ENCODE measurements around the gene DOK7.

Gene DOK7, protein sequence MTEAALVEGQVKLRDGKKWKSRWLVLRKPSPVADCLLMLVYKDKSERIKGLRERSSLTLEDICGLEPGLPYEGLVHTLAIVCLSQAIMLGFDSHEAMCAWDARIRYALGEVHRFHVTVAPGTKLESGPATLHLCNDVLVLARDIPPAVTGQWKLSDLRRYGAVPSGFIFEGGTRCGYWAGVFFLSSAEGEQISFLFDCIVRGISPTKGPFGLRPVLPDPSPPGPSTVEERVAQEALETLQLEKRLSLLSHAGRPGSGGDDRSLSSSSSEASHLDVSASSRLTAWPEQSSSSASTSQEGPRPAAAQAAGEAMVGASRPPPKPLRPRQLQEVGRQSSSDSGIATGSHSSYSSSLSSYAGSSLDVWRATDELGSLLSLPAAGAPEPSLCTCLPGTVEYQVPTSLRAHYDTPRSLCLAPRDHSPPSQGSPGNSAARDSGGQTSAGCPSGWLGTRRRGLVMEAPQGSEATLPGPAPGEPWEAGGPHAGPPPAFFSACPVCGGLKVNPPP

DNA sequence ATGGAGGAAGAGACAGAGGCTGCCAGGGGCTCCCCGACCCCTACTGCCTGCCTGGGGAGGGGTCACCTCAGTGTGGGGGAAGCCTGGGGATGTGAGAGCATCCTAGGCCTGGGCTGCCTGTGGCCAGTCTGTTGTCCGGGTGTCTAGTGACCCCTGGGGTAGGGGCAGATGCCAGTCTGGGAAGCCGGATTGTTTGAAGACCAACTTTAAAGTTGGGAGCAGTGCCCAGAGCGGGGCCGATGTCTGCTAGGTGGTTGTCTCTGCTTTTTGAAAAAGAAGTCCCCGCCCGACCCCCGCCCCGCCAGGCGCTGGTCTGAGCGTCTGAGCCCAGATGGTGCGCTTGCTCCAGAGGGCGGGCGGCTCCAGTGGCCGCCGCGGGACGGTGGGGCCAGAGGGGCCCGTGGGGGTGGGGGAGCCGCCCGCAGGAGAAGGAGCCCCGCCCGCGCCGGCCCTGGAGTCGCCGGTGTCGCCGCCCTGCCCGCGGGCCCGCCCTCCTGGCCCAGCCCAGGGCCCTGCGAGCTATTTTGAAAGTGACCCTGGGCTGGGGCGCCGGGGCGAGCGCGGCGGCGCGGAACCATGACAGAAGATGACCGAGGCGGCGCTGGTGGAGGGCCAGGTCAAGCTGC lies at the start of gene DOK7:
DOK7 (plus strand) TSS at position 517 of the 626 bp plus-strand sequence; CDS start at position 587, 70 bp downstream.
- H3K4me3 ChIP-seq (ENCODE audit: low read length), result no peak within 1 kb of the TSS
- no peaks in the 10 kb centered on the region for H4K20me1 ChIP-seq (ENCODE audit: insufficient read depth, low read length)
- H3K27ac ChIP-seq (ENCODE audit: low read length), result no peak within 1 kb of the TSS
- TF ChIP-seq CTCF (IDR thresholded peaks at IDR 0.05; ENCODE audit: low read length), result no peak
- TF ChIP-seq EZH2phosphoT487 (IDR thresholded peaks at IDR 0.05; ENCODE audit: low read length), result no peak
- H3K9me3 ChIP-seq (replicated peaks; ENCODE audit: insufficient read depth, low read length), result no peaks in the 10 kb centered on the region
- H3K4me1 ChIP-seq (ENCODE audit: low read length), result no peaks in the 10 kb centered on the region
- no peaks in the 10 kb centered on the region for H3F3A ChIP-seq (ENCODE audit: insufficient read depth, low read length)
- H3K79me2 ChIP-seq (ENCODE audit: low read length), result no peaks in the 10 kb centered on the region
- peaks cover 81% of the 10 kb centered on the region for H3K27me3 ChIP-seq (replicated peaks; ENCODE audit: insufficient read depth, low read length)
- H2AFZ ChIP-seq (ENCODE audit: low read length), result no peak within 1 kb of the TSS
- no peak within 1 kb of the TSS for H3K4me2 ChIP-seq (ENCODE audit: low read depth, low read length)
- H3K9ac ChIP-seq (ENCODE audit: low read length), result no peak within 1 kb of the TSS
- H3K9me2 ChIP-seq (replicated peaks; ENCODE audit: insufficient read depth, low read length), result no peaks in the 10 kb centered on the region
- DNase-seq, result no peak
- H3K36me3 ChIP-seq (replicated peaks; ENCODE audit: insufficient read depth, low read length), result no peaks in the 10 kb centered on the region

GRCh38 chr4:3413675-3414420 lies 49.3 kb upstream of the DOK7 start:
- no peak overlapping the region for H3K4me2 ChIP-seq (ENCODE audit: low read depth, low read length)
- no peaks in the 10 kb centered on the region for H3F3A ChIP-seq (ENCODE audit: insufficient read depth, low read length)
- no peak overlapping the region for H2AFZ ChIP-seq (ENCODE audit: low read length)
- H3K9me3 ChIP-seq (replicated peaks; ENCODE audit: insufficient read depth, low read length), result no peaks in the 10 kb centered on the region
- H3K36me3 ChIP-seq (replicated peaks; ENCODE audit: insufficient read depth, low read length), result no peaks in the 10 kb centered on the region
- TF ChIP-seq CTCF (IDR thresholded peaks at IDR 0.05; ENCODE audit: low read length) (no peak), EZH2 (optimal IDR thresholded peaks at IDR 0.05; ENCODE audit: low read depth, low read length) (no peak), EZH2phosphoT487 (IDR thresholded peaks at IDR 0.05; ENCODE audit: low read length) (no peak)
- no peak overlapping the region for H3K4me3 ChIP-seq (ENCODE audit: low read length)
- DNase-seq, result no peak
- H3K9me2 ChIP-seq (replicated peaks; ENCODE audit: insufficient read depth, low read length), result no peaks in the 10 kb centered on the region
- no peak overlapping the region for H3K9ac ChIP-seq (ENCODE audit: low read length)
- no peaks in the 10 kb centered on the region for H4K20me1 ChIP-seq (ENCODE audit: insufficient read depth, low read length)
- H3K4me1 ChIP-seq (ENCODE audit: low read length), result no peaks in the 10 kb centered on the region
- no peaks in the 10 kb centered on the region for H3K79me2 ChIP-seq (ENCODE audit: low read length)
- H3K27me3 ChIP-seq (replicated peaks; ENCODE audit: insufficient read depth, low read length), result no peaks in the 10 kb centered on the region
- H3K27ac ChIP-seq (ENCODE audit: low read length), result no peak overlapping the region

DNA sequence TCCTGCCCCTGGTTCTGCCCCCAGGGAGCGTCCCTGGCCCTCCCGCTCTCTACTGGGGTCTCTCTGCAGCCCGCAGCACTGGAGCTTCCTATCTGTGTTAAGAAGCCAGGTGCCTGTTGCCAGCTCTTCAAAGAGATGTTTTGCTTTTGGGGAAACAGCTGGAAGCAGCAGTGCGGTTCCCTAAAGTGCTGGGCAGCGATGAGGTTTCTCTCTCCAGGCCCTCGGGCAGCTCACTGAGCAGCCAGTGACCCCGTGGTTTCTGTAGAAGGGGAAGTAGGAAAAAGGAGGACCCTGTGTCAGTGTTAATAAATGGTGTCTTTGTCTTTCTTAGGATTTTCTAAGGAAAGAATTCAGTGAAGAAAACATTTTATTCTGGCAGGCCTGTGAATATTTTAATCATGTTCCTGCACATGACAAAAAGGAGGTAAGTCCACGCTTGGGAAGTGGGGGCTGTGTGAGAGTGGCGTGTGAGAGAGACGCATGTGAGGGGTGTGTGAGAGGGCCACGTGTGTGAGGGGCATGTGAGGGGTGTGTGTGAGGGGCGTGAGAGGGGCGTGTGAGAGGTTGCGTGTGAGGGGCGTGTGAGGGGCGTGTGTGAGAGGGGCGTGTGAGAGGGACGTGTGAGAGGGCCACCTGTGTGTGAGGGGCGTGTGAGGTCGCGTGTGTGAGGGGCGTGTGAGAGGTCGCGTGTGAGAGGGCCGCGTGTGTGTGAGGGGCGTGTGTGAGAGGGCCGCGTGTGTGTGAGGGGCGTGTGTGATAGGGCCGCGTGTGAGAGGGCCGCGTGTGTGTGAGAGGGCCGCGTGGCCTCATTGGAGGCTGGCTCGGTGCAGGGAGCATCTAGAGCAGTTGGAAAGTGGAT lies 48.5 kb upstream of the DOK7 start:
- Histone ChIP-seq H2AFZ (ENCODE audit: low read length) (no peak overlapping the region), H3K4me3 (ENCODE audit: low read length) (no peak overlapping the region), H3K4me1 (ENCODE audit: low read length) (no peaks in the 10 kb centered on the region), H3K4me2 (ENCODE audit: low read depth, low read length) (no peak overlapping the region), H3F3A (ENCODE audit: insufficient read depth, low read length) (no peaks in the 10 kb centered on the region), H3K9me2 (replicated peaks; ENCODE audit: insufficient read depth, low read length) (no peaks in the 10 kb centered on the region), H3K36me3 (replicated peaks; ENCODE audit: insufficient read depth, low read length) (no peaks in the 10 kb centered on the region), H4K20me1 (ENCODE audit: insufficient read depth, low read length) (no peaks in the 10 kb centered on the region), H3K27ac (ENCODE audit: low read length) (no peak overlapping the region), H3K79me2 (ENCODE audit: low read length) (no peaks in the 10 kb centered on the region), H3K27me3 (replicated peaks; ENCODE audit: insufficient read depth, low read length) (no peaks in the 10 kb centered on the region), H3K9me3 (replicated peaks; ENCODE audit: insufficient read depth, low read length) (no peaks in the 10 kb centered on the region), H3K9ac (ENCODE audit: low read length) (no peak overlapping the region)
- DNase-seq, result no peak
- no peak for TF ChIP-seq CTCF (IDR thresholded peaks at IDR 0.05; ENCODE audit: low read length)
- TF ChIP-seq EZH2 (optimal IDR thresholded peaks at IDR 0.05; ENCODE audit: low read depth, low read length), result no peak
- no peak for TF ChIP-seq EZH2phosphoT487 (IDR thresholded peaks at IDR 0.05; ENCODE audit: low read length)

Measured in MM.1S (cell line).